GM19463 (cell line): ENCODE measurements around the gene NAA80.
A peak's percentile ranks its signal among the peaks of the same experiment; 100 is the strongest.

Source experiments
- ATAC-seq: cut with Tn5 transposase; IDR thresholded peaks from one replicate; pipeline ENCODE4 v1.9.1; 2021; ENCODE audit warnings: mild to moderate bottlenecking, moderate library complexity; ENCODE audit not compliant: unreplicated experiment

Gene NAA80

GRCh38 chr3:50330330-50330729 lies 31.1 kb upstream of the NAA80 start:
- no peak for ATAC-seq

DNA sequence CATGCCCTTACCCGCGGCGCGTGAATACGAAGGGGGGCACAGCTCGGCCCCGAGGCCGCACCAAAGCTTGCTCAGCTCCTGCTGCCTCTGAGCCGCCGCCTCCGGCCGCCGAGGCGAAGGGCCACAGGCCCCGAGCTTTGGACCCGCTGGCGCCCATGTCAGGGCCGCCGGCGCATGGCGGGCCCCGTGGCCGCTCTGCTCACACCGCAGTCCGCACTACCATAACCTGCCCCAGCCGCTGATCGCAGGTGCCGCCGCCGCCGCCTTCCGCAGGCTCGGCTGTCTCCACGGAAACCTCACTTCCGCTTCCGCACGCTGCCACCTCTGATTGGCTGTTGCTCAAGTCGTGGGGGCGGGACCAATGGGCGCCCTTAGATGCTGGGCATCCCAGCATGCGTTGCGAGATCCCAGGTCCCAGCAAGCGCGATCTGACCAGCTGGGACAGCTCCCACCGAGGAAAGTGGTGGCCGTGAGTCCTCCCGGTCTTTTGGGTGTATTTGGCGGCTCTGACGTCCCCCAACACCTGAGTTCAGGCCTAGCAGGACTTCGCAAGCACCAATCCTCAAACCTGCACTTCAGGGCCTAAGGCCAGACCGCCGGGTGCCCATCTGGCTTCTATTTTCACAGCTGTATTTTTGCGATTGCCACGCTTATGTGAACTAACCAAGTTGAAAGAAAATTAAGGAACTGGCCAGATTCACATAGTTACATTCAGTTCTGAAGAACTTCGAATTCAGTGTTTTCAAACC lies 28.9 kb upstream of the NAA80 start, which contains the start of gene TUSC2:
Gene TUSC2, minus strand, starts transcription at position 281 of the 749 bp plus-strand sequence. Its CDS starts 124 bp downstream, at position 157.
- ATAC-seq, result peak; percentile 97

- no peak for ATAC-seq
These were observed 27.9 kb upstream of the NAA80 start for GRCh38 chr3:50327129-50327528.

GRCh38 chr3:50326182-50326541 lies 27.0 kb upstream of the NAA80 start:
- no peak for ATAC-seq

DNA sequence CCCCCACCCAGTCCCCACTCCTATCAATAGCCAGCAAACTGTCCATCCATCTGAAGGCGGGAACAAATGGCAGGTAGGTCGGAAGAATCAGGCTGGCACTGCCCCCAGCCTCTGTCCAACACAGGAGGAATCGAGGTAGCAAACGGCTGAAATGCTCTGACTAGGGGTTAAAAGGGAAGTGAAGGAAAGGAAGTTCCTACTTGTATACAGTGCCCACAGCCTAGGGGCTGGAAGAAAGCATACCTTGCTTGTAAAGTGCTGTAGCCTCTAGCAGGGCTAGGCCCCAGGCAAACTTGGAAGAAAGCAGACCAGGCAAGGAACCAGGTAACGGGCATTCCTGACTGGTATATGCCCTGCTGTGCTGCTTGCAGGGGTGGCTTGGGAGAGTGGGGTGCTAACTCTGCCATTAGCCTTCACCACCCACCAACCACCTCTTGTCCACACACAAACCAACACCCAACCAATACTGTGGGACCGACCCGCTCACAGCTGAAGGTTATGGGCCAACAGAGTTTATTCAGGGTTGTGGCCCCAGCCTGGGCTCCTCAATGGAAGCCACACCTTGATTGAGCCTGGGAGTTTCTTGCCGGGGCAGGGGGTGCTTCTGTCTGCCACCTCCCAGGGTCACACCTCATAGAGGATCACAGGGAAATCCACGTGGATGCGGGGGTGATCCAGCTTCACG lies 26.4 kb upstream of the NAA80 start:
- no peak for ATAC-seq

DNA sequence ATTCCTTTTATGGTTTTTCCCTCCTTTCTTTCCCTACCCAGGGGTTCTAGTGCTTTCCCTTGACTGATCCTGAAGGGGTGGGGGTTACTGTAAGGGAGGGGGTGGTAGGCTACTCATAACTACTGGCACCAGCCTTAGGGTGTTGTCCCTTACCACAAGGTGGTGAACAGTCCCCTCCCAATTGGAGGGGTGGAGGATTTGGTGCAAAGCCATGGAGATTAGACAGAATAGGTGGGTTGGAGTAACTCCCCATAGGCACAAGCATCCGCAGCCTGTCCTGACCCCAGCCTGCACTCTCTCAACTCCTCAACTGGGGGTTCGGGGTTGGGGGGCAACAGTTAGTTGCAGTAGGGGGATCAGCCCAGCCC lies 25.9 kb upstream of the NAA80 start:
- ATAC-seq, result no peak

DNA sequence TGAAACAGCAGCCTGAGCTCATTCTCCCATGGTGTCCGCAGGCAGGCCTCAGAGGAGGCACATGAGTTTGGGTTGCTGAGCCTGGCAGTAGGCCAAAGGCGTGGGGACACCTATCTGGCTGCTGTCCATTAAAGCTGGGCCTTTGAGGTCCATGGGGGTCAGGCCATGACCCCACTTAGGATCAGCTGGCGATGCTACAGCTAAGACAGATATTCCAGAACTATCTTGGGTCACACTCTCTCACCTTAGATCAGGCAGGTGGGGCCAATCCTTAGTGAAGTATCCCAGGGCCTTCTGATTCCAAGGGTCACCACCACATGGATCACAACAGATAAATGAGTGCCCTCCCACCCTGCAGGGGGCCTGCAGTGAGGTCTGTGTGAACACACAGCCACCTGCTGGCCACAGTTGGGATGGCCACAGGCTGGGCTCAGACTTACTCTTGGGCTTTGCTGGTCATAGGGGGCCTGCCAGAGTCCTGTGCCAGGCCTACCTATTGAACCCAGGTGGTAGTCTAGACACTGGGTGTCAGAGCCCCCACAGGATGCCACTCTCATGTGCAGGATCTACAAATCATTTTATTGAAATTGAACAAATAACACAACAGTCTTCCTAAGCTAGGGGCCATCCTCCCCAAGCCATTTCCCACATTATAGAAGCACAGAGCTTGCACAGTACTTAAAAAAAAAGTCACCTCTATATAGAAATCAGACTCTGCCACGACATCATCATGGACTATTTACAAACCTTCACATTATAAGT lies 25.3 kb upstream of the NAA80 start:
- ATAC-seq, result no peak

GRCh38 chr3:50323614-50324199 lies 24.5 kb upstream of the NAA80 start:
- ATAC-seq, result no peak

GRCh38 chr3:50323092-50323600 lies 23.9 kb upstream of the NAA80 start:
- no peak for ATAC-seq

DNA sequence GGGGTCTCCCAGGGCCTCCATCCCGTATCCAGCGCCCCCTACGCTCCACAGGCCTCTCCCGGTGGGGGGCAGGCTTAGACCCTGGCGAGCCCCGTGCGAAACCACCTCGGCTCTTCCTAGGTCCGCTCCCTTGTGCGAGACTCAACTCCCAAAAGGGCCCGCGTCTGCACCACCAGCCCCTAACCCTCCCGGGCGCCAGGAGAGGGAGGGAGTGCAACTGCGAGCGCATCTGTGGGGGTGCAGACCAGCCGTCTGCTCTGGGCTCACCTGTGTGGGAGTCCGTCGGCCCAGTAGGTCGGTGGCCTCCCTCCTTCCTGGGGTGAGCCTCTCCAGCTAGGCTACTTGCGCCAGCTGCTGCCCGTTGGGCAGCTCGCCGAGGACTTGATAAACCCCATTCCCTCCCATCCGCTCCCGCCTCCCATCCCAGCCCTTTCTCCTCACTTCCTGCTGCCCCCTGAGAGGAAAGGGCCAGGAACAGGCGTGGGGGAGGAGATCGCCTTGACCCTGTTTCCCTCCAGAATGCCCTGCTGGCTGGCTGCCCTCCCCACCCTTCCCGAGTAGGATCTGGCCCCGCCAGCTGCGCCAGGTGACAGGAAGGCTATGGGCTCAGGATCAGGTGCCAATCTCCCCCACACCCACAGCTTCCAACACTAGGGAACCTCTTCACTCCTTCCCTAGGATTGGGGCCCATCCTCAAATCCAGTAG lies 23.3 kb upstream of the NAA80 start, which contains the start of gene HYAL2:
Gene HYAL2, minus strand, starts transcription at position 360 of the 706 bp plus-strand sequence. CDS start 2,256 bp downstream, outside the sequence.
- ATAC-seq, result no peak

GRCh38 chr3:50322115-50322385 lies 22.8 kb upstream of the NAA80 start:
- ATAC-seq, result no peak

DNA sequence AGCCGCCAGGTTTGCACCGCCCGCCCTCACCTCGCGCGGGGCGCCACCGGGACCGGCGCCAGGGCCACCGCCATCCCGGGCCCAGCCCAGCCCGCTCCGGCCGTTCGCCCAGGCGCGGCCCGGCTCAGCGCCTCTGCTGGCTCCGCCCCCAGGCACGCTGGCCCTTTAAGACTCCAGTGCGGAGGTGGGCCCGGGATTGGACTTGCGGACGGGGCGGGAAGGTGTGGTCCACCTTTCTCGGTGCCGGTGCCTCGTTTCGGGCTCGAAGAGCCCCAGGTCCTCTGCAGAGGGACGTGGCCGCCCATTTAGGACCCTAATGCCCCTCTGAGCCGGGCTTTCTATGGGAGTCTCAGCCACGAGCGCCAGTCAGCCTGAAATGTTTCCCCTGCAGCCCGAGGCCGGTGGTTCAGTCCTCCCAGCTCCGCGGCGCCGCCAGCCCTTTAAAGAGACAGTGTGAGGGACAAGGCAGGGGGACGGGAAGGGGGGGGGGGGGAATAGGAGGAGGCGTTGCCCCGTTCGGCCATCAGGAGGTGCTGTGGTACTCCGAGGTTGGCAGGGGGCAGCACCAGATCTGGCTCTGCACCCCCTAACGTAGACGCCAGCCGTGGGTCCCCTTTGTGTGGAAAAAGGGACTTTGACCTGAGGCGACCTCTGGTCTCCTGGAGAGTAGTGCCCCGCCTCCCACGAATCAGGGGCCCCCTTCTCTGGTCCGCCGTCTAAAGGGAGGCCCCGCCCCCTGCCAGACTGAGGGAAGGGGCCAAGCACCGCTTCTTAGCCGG lies 22.3 kb upstream of the NAA80 start:
- ATAC-seq, result peak; percentile 88

- peak; percentile 59 for ATAC-seq
These were observed 21.7 kb upstream of the NAA80 start for GRCh38 chr3:50320853-50321335.

GRCh38 chr3:50319894-50320625 lies 20.9 kb upstream of the NAA80 start:
- no peak for ATAC-seq

DNA sequence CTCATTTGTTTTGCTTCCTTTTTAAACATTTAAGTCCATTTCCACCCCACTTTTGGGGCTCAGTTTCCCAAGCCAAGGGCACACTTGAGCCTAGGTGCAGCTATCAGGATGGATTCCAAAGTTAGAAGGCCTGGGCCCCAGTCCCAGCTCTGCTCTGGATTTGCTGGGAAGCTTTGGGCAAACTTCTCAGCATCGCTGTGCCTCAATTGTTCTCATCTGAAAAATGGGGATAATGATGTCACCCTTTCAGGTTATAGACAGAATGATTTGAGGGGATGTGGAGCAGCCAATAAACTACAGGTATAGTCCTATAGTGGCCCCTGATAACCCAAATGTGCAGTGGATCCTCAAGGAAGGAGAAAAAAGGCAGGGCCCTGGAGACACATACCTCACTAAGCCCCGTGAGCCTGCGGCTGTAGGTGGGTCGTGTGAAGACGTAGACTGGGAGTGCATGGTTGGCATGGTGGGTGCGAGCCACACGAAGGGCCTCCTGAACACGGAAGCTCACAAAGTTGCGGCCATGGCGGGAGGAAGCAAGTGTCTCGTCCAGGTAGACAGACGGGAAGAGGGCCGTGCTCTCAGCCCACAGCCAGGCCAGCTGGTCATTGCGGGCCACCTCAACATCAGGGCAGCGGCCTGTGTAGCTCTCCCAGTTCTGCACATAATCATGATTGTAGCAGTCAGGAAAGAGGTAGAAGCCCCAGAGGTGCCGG lies 20.1 kb upstream of the NAA80 start:
- ATAC-seq, result no peak

- no peak for ATAC-seq
These were observed 19.4 kb upstream of the NAA80 start for GRCh38 chr3:50318615-50319014.

DNA sequence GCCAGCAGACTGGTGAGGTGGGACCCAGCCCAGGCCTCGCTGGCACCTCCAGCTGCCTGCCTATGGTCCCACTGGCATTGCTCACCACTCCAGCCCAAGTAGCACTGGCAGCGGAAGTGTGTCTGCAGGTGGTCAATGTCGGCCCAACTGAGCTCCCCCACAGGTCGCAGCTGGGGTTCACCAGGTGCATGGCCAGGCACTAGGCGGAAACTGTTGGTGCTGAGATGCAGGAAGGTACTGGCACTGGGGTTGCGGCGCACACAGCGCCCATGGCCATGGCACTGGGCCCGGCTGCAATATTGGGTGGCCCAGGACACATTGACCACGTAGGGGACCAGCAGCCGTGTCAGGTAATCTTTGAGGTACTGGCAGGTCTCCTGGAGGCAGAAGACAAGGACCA lies 19.0 kb upstream of the NAA80 start:
- no peak for ATAC-seq

DNA sequence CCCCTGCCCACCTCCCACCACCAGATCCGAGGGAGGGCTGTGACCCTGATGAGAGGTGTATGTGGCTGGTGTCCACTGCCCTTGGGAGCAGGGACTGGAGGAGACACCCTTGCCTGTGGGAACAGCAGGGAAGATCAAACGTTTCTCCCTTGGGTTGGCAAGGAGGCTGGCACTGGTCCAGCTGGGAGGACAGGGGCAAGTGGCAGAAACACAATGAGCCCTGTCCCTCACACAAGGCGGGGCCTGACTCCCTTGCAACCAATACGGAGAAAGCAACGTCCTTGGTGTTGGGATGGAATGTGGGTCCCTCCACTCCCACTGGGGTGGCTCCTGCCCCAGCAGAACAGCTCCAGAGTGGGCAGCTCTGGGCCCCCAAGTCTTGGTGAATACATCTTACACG lies 18.1 kb upstream of the NAA80 start:
- ATAC-seq, result no peak
